Uterus (tissue), 4 donors: ENCODE measurements around the gene FANCE. TPM values are rescaled to one million over a fixed set of nuclear protein-coding genes. Genes with fewer than 3 reads are reported as not detected.

Experiments
- DNase-seq, 2 donors: peaks; one replicate each; pipeline ENCODE4 v3.0.0-alpha.2; 2019 to 2020
- H3K27ac ChIP-seq, 2 donors: fragments of 200-600 bp; sonication (generic); 1 replicate in 1 of 2; 2 replicates in 1 of 2; pipeline ENCODE4 v1.5.1; 2016 to 2018
- H3K27me3 ChIP-seq, 2 donors: fragments of 200-600 bp; sonication (generic); one replicate each; pipeline ENCODE4 v1.5.1; 2018 to 2019; ENCODE audit warnings: control low read depth in 1 of 2
- H3K36me3 ChIP-seq, 2 donors: fragments of 200-600 bp; sonication (generic); one replicate each; pipeline ENCODE4 v1.5.1; 2019; ENCODE audit warnings: control low read depth in 1 of 2
- H3K4me1 ChIP-seq, 2 donors: fragments of 200-600 bp; sonication (generic); one replicate each; pipeline ENCODE4 v1.5.1; 2018 to 2019; ENCODE audit warnings: control low read depth in 1 of 2
- H3K4me3 ChIP-seq, 2 donors: fragments of 200-600 bp; sonication (generic); 1 replicate in 1 of 2; 2 replicates in 1 of 2; pipeline ENCODE4 v1.5.1; 2018 to 2019; ENCODE audit warnings: mild to moderate bottlenecking in 1 of 2
- H3K9me3 ChIP-seq, 2 donors: fragments of 200-600 bp; sonication (generic); one replicate each; pipeline ENCODE4 v1.5.1; 2019; ENCODE audit warnings: control low read depth in 1 of 2
- CTCF ChIP-seq, 4 experiments: fragments of 200-600 bp in 2 of 4; fragments of 450-650 bp in 2 of 4; sonication (generic) in 2 of 4; IDR thresholded peaks; one replicate each; pipeline ENCODE4 v1.5.1; 2016 to 2019; ENCODE audit warnings: antibody characterized with exemption in 4 of 4, mild to moderate bottlenecking in 2 of 4, moderate library complexity in 1 of 4
- POLR2A ChIP-seq, 2 donors: fragments of 450-650 bp; IDR thresholded peaks; one replicate each; pipeline ENCODE4 v1.6.1; 2016; ENCODE audit warnings: antibody characterized with exemption in 2 of 2, mild to moderate bottlenecking in 1 of 2, moderate library complexity in 1 of 2
- intact Hi-C: fragments of 100-400 bp; cut with DNase I; formaldehyde crosslinking; loops from one replicate; pipeline ENCODE4 v1.15.1; 2023; ENCODE audit warnings: low total_unique reads
- total RNA-seq, 4 donors: library from RNA; depleted of rRNA in 3 of 4; stranded (reverse); fragments of >200 nt in 3 of 4; gene quantifications; one replicate each; pipeline versions ENCODE4 v1.1.0 to v1.2.4, GENCODE V29; 2014 to 2023
- donor health status: DM: yes; HTN: yes; CAD: no.

Gene FANCE
- total RNA-seq, 4 donors from 2014 or later, result 9.6 to 19.1 (median 11.4) TPM

GRCh38 chr6:35474942-35475570 lies 22.9 kb downstream of the FANCE start:
- Histone ChIP-seq H3K4me1 (peaks cover 0 to 5% of the 10 kb centered on the region in 2 donors), H3K4me3 (no peak overlapping the region), H3K36me3 (no peaks in the 10 kb centered on the region), H3K27me3 (no peaks in the 10 kb centered on the region), H3K27ac (no peak overlapping the region), H3K9me3 (no peaks in the 10 kb centered on the region)
- no peak for DNase-seq
- TF ChIP-seq POLR2A (IDR thresholded peaks at IDR 0.05) (no peak), CTCF (IDR thresholded peaks at IDR 0.05) (no peak)
- intact Hi-C loops, result no loop called here

- H3K4me1 ChIP-seq, result no peaks in the 10 kb centered on the region
- no peak for DNase-seq
- intact Hi-C loops, result no loop called here
- no peak overlapping the region for H3K27ac ChIP-seq
- no peaks in the 10 kb centered on the region for H3K27me3 ChIP-seq
- no peaks in the 10 kb centered on the region for H3K9me3 ChIP-seq
- TF ChIP-seq POLR2A (IDR thresholded peaks at IDR 0.05) (no peak), CTCF (IDR thresholded peaks at IDR 0.05) (no peak)
- H3K36me3 ChIP-seq, result no peaks in the 10 kb centered on the region
- H3K4me3 ChIP-seq, result no peak overlapping the region
Measured at GRCh38 chr6:35475573-35475972, 23.4 kb downstream of the FANCE start.

DNA sequence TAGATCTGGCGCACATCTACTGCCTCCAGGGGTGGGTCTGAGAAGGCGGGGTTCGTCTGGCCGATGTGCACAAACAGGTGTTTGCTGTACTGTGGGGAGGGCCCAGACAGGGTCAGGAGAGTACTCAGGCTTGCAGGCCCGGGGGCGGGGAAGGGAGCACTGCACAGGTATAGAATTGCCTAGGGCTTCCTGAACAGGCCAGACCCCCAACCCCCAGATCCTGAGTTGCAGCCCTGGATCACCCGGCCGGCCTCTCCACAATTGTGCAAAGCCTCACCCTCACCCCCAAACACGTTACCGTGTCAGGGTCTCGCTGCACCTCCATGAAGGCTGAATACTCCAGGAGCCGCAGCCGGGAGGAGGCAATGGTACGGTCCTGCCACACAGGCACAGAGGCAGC lies 23.9 kb downstream of the FANCE start:
- TF ChIP-seq CTCF (IDR thresholded peaks at IDR 0.05) (no peak), POLR2A (IDR thresholded peaks at IDR 0.05) (no peak)
- no peaks in the 10 kb centered on the region for H3K27me3 ChIP-seq
- no peak for DNase-seq
- H3K9me3 ChIP-seq, result no peaks in the 10 kb centered on the region
- H3K4me1 ChIP-seq, result peaks cover 0 to under 1% of the 10 kb centered on the region in 2 donors
- no peak overlapping the region for H3K4me3 ChIP-seq
- intact Hi-C loops, result no loop called here
- no peak overlapping the region for H3K27ac ChIP-seq
- H3K36me3 ChIP-seq, result no peaks in the 10 kb centered on the region

DNA sequence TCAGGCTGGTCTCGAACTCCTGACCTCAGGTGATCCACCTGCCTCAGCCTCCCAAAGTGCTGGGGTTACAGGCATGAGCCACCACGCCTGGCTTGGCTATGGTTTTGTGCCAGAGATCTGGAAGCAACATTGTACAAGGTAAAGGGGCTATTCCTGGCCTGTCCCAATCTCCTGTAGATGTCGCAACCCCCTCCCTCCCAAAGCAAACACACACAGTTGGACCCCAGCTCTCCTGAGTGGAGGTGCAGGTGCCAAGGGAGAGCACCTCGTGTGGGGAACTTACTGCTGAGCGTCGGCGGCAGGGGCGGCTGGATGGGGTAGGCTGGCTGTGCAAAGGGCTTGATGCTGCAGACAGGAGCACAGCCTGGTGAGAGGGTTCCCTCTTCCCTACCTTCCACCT lies 24.9 kb downstream of the FANCE start:
- DNase-seq, result no peak
- intact Hi-C loops, result no loop called here
- no peak overlapping the region for H3K4me3 ChIP-seq
- H3K9me3 ChIP-seq, result no peaks in the 10 kb centered on the region
- H3K4me1 ChIP-seq, result peaks cover 0 to 6% of the 10 kb centered on the region in 2 donors
- TF ChIP-seq POLR2A (IDR thresholded peaks at IDR 0.05) (no peak), CTCF (IDR thresholded peaks at IDR 0.05) (no peak)
- H3K27me3 ChIP-seq, result no peaks in the 10 kb centered on the region
- no peak overlapping the region for H3K27ac ChIP-seq
- no peaks in the 10 kb centered on the region for H3K36me3 ChIP-seq

- intact Hi-C loops, result no loop called here
- Histone ChIP-seq H3K4me1 (peaks cover 0 to 6% of the 10 kb centered on the region in 2 donors), H3K9me3 (no peaks in the 10 kb centered on the region), H3K36me3 (no peaks in the 10 kb centered on the region), H3K27me3 (no peaks in the 10 kb centered on the region), H3K4me3 (no peak overlapping the region), H3K27ac (no peak overlapping the region)
- TF ChIP-seq POLR2A (IDR thresholded peaks at IDR 0.05) (no peak), CTCF (IDR thresholded peaks at IDR 0.05) (no peak)
- no peak for DNase-seq
Measured at GRCh38 chr6:35477551-35478179, 25.5 kb downstream of the FANCE start.
